Measurements from ENCODE around the gene EPB41L2.

DNA sequence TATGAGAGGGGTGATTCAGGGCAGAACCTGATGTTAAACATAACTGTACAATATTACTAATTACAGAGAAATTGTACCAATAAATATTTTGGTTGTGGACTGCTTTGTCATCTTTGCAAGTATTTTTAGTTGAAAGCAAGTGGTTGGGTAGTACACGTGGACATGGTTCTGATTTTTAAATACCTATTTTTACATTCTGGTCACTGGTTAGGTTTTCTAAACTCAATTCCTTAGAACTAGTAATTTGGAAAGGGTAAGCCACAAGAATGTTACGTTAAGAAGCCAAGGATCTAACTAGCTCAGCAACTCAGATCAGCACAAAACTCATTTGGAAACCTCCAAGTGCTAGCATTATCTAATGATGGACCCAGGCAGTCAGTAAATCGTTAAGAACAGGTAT is 2.7 kb downstream of the EPB41L2 start:
- TF ChIP-seq CTCF (IDR thresholded peaks at IDR 0.05) (no peak), ZFX (IDR thresholded peaks at IDR 0.05; ENCODE audit: borderline replicate concordance) (no peak)
